Epithelial cell of proximal tubule (primary cell): ENCODE measurements around the gene NEK9. TPM values are rescaled to one million over a fixed set of nuclear protein-coding genes. Genes with fewer than 3 reads are reported as not detected.

Experiments
- DNase-seq: peaks from one replicate; pipeline ENCODE4 v3.0.0-alpha.2; 2011; ENCODE audit warnings: low read depth
- H3K4me3 ChIP-seq: 2 replicates; pipeline ENCODE4 v1.5.1; 2011; ENCODE audit warnings: low read depth, mild to moderate bottlenecking, low read length
- CTCF ChIP-seq: conservative IDR thresholded peaks from 2 replicates; pipeline ENCODE4 v1.5.1; 2012; ENCODE audit warnings: low read depth, mild to moderate bottlenecking, low read length
- total RNA-seq: library from RNA; depleted of rRNA; stranded (reverse); fragments of >200 nt; gene quantifications from 2 replicates; pipeline ENCODE4 v1.2.3, GENCODE V29; 2015

Gene NEK9
- total RNA-seq, 1 donor from 2014 or later: 10.9 TPM

- no peak for TF ChIP-seq CTCF
- DNase-seq: no peak
- H3K4me3 ChIP-seq: peak within 1 kb of the TSS; percentile 71
These were observed 75.8 kb downstream of the NEK9 start, which contains the start of gene MLH3 for GRCh38 chr14:75050852-75051555. Gene MLH3, minus strand, starts transcription at chr14:75051467. Its CDS starts 1,812 bp downstream, at chr14:75049655.

- no peak for TF ChIP-seq CTCF
- DNase-seq: no peak
- H3K4me3 ChIP-seq: no peak overlapping the region
These were observed 77.1 kb downstream of the NEK9 start for GRCh38 chr14:75049731-75050201.

- DNase-seq: no peak
- H3K4me3 ChIP-seq: no peak overlapping the region
- no peak for TF ChIP-seq CTCF
These were observed 77.7 kb downstream of the NEK9 start for GRCh38 chr14:75049136-75049535.

GRCh38 chr14:75048101-75048500 lies 78.7 kb downstream of the NEK9 start:
- no peak for TF ChIP-seq CTCF
- no peak overlapping the region for H3K4me3 ChIP-seq
- DNase-seq: no peak

- DNase-seq: no peak
- H3K4me3 ChIP-seq: no peak overlapping the region
- TF ChIP-seq CTCF: no peak
These were observed 79.3 kb downstream of the NEK9 start for GRCh38 chr14:75047506-75047905.

GRCh38 chr14:75046899-75047298 lies 79.9 kb downstream of the NEK9 start:
- TF ChIP-seq CTCF: no peak
- DNase-seq: no peak
- no peak overlapping the region for H3K4me3 ChIP-seq

- DNase-seq: no peak
- no peak overlapping the region for H3K4me3 ChIP-seq
- TF ChIP-seq CTCF: no peak
These were observed 80.6 kb downstream of the NEK9 start for GRCh38 chr14:75046275-75046674.
